ENCODE data around the gene SLC25A31.

Gene SLC25A31

DNA sequence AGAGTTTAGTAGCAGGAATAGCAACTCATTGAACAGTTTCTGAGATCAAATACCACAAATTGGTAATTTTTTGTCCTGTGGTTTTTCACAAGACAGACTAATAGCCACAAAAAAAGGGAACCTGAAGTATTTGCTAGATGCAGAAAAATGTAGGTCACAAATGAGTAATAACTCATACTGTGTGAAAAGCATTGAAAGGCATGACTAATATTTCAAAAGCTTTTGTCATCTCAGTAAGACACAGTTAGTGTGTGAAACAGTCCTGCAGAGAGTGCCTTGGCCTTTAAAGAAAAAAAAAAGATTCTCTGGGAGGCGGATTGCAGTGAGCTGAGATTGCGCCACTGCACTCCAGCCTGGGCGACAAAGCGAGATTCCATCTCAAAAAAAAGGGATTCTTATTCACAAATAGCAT, 31.4 kb upstream of the SLC25A31 start:
- Histone ChIP-seq H2AFZ (ENCODE audit: low read depth) (no peak overlapping the region), H3K4me3 (IDR thresholded peaks at IDR 0.05; ENCODE audit: insufficient read depth, low read depth, low read length) (no peak overlapping the region), H3K36me3 (ENCODE audit: insufficient read depth) (no peaks in the 10 kb centered on the region), H3K4me1 (ENCODE audit: low read depth, poor library complexity, severe bottlenecking) (peaks cover 7% of the 10 kb centered on the region), H3K4me2 (0 out of 2 replicates have a peak overlapping the region, but pooled peaks have one; percentile 1), H3K27ac (no peak overlapping the region), H4K20me1 (ENCODE audit: insufficient read depth) (no peaks in the 10 kb centered on the region), H3K27me3 (ENCODE audit: insufficient read depth, low read depth) (no peaks in the 10 kb centered on the region), H3K9ac (no peak overlapping the region), H3K79me2 (ENCODE audit: insufficient read depth, low read depth) (no peaks in the 10 kb centered on the region)
- TF ChIP-seq, protein P1, sequence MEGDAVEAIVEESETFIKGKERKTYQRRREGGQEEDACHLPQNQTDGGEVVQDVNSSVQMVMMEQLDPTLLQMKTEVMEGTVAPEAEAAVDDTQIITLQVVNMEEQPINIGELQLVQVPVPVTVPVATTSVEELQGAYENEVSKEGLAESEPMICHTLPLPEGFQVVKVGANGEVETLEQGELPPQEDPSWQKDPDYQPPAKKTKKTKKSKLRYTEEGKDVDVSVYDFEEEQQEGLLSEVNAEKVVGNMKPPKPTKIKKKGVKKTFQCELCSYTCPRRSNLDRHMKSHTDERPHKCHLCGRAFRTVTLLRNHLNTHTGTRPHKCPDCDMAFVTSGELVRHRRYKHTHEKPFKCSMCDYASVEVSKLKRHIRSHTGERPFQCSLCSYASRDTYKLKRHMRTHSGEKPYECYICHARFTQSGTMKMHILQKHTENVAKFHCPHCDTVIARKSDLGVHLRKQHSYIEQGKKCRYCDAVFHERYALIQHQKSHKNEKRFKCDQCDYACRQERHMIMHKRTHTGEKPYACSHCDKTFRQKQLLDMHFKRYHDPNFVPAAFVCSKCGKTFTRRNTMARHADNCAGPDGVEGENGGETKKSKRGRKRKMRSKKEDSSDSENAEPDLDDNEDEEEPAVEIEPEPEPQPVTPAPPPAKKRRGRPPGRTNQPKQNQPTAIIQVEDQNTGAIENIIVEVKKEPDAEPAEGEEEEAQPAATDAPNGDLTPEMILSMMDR (conservative IDR thresholded peaks at IDR 0.05; ENCODE audit: low read depth, low read length) = no peak

DNA sequence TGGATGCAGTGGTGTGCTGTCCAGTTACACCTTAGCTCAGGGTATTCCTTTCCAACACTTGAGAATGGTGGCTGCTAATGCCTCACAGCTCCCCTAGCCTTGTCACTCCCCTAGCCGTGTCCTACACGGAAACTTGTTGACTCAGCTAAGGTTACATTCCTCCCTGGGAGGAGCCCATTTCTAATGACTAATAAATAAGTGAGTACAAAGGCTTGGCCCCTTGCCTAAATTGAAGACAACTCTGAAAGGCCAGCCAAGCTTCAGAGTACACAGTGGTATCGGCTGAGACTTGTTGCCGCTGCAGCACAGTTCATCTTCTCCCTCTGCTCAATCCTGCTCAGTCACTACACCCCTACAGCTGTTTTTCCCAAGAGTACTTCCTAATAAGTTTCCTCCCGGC, 21.2 kb upstream of the SLC25A31 start:
- H3K36me3 ChIP-seq (ENCODE audit: insufficient read depth) = no peaks in the 10 kb centered on the region
- no peaks in the 10 kb centered on the region for H4K20me1 ChIP-seq (ENCODE audit: insufficient read depth)
- TF ChIP-seq, protein P1 (conservative IDR thresholded peaks at IDR 0.05; ENCODE audit: low read depth, low read length) = no peak
- no peaks in the 10 kb centered on the region for H3K27me3 ChIP-seq (ENCODE audit: insufficient read depth, low read depth)
- no peak overlapping the region for H3K4me3 ChIP-seq (IDR thresholded peaks at IDR 0.05; ENCODE audit: insufficient read depth, low read depth, low read length)
- H3K9ac ChIP-seq = no peak overlapping the region
- no peaks in the 10 kb centered on the region for H3K4me1 ChIP-seq (ENCODE audit: low read depth, poor library complexity, severe bottlenecking)
- no peak overlapping the region for H3K4me2 ChIP-seq
- no peaks in the 10 kb centered on the region for H3K79me2 ChIP-seq (ENCODE audit: insufficient read depth, low read depth)
- H2AFZ ChIP-seq (ENCODE audit: low read depth) = no peak overlapping the region
- no peak overlapping the region for H3K27ac ChIP-seq

DNA sequence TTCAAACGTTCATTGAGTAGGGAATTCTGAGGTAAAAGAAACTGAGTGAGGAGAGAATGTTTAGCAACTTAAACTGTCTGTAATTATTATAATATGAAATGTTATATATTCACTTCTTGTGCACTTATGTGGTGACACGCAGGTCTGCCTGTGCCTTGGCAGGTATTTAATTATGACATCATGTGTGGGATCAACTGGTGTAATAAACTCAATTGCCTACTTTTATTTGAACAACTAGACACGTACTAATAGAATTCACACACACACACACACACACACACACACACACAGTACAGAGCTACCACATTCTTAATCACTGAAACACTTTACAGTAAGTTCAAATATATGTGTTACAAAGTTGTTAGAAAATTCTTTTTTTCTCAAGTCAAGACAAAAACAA, 20.7 kb upstream of the SLC25A31 start:
- Histone ChIP-seq H3K36me3 (ENCODE audit: insufficient read depth) (no peaks in the 10 kb centered on the region), H3K4me1 (ENCODE audit: low read depth, poor library complexity, severe bottlenecking) (no peaks in the 10 kb centered on the region), H3K79me2 (ENCODE audit: insufficient read depth, low read depth) (no peaks in the 10 kb centered on the region), H3K9ac (no peak overlapping the region), H3K27me3 (ENCODE audit: insufficient read depth, low read depth) (no peaks in the 10 kb centered on the region), H3K27ac (no peak overlapping the region), H3K4me3 (IDR thresholded peaks at IDR 0.05; ENCODE audit: insufficient read depth, low read depth, low read length) (no peak overlapping the region), H3K4me2 (no peak overlapping the region), H4K20me1 (ENCODE audit: insufficient read depth) (no peaks in the 10 kb centered on the region), H2AFZ (ENCODE audit: low read depth) (no peak overlapping the region)
- TF ChIP-seq, protein P1 (conservative IDR thresholded peaks at IDR 0.05; ENCODE audit: low read depth, low read length) = no peak

DNA sequence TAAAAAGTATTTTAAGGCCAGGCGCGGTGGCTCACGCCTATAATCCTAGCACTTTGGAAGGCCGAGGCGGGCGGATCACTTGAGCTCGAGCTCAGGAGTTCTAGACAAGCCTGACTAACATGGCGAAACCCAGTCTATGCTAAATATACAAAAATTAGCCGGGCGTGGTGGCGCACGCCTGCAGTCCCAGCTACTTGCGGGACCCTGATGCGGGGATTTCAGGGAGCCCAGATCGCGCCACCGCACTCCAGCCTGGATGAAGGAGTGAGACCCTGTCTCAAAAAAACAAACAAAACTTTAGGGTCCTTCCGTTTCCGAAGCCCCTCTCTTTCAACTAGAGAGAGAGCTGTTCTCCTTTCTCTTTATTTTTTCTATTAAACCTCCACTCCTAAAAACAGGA, 1.2 kb downstream of the SLC25A31 start:
- Histone ChIP-seq H3K4me2 (no peak overlapping the region), H4K20me1 (ENCODE audit: insufficient read depth) (no peaks in the 10 kb centered on the region), H3K79me2 (ENCODE audit: insufficient read depth, low read depth) (no peaks in the 10 kb centered on the region), H3K27me3 (ENCODE audit: insufficient read depth, low read depth) (no peaks in the 10 kb centered on the region), H2AFZ (ENCODE audit: low read depth) (no peak overlapping the region), H3K4me3 (IDR thresholded peaks at IDR 0.05; ENCODE audit: insufficient read depth, low read depth, low read length) (no peak overlapping the region), H3K36me3 (ENCODE audit: insufficient read depth) (no peaks in the 10 kb centered on the region), H3K27ac (no peak overlapping the region), H3K9ac (no peak overlapping the region), H3K4me1 (ENCODE audit: low read depth, poor library complexity, severe bottlenecking) (no peaks in the 10 kb centered on the region)
- TF ChIP-seq, protein P1 (conservative IDR thresholded peaks at IDR 0.05; ENCODE audit: low read depth, low read length) = no peak
